LNCaP clone FGC (cell line): Measurements from ENCODE around the gene PFDN1.

ENCODE experiments used
- DNase-seq: peaks from one replicate; pipeline ENCODE4 v3.0.0-alpha.2; 2011; ENCODE audit warnings: low read depth
- H3K4me3 ChIP-seq: 2 replicates; pipeline ENCODE4 v1.5.1; 2011; ENCODE audit warnings: mild to moderate bottlenecking, low read depth, low read length, control low read depth
- CTCF ChIP-seq: IDR thresholded peaks from 2 replicates; pipeline ENCODE4 v1.5.1; 2012; ENCODE audit warnings: mild to moderate bottlenecking; ENCODE audit not compliant: control insufficient read depth, insufficient read depth; ENCODE audit errors: extremely low read depth

Gene PFDN1

GRCh38 chr5:140236891-140237598, 65.9 kb downstream of the PFDN1 start:
- no peak overlapping the region for H3K4me3 ChIP-seq
- TF ChIP-seq CTCF: no peak
- DNase-seq: no peak

GRCh38 chr5:140235791-140236551, 66.9 kb downstream of the PFDN1 start:
- H3K4me3 ChIP-seq: no peak overlapping the region
- no peak for DNase-seq
- no peak for TF ChIP-seq CTCF

GRCh38 chr5:140234377-140234989, 68.4 kb downstream of the PFDN1 start:
- DNase-seq: no peak
- TF ChIP-seq CTCF: no peak
- H3K4me3 ChIP-seq: no peak overlapping the region

GRCh38 chr5:140232731-140233130, 70.2 kb downstream of the PFDN1 start:
- TF ChIP-seq CTCF: no peak
- DNase-seq: no peak
- H3K4me3 ChIP-seq: no peak overlapping the region

GRCh38 chr5:140230373-140230772, 72.5 kb downstream of the PFDN1 start:
- no peak for DNase-seq
- H3K4me3 ChIP-seq: no peak overlapping the region
- TF ChIP-seq CTCF: no peak

GRCh38 chr5:140228364-140228837, 74.5 kb downstream of the PFDN1 start:
- TF ChIP-seq CTCF: no peak
- DNase-seq: no peak
- H3K4me3 ChIP-seq: no peak overlapping the region
